Endothelial cell of hepatic sinusoid (primary cell): Measurements from ENCODE around the gene CACNA1F.

Source experiments
- in situ Hi-C: cut with HindIII; loops from 2 replicates; pipeline ENCODE4 v1.10.0; 2017; ENCODE audit warnings: low sequenced_read_pairs

CACNA1F gene

DNA sequence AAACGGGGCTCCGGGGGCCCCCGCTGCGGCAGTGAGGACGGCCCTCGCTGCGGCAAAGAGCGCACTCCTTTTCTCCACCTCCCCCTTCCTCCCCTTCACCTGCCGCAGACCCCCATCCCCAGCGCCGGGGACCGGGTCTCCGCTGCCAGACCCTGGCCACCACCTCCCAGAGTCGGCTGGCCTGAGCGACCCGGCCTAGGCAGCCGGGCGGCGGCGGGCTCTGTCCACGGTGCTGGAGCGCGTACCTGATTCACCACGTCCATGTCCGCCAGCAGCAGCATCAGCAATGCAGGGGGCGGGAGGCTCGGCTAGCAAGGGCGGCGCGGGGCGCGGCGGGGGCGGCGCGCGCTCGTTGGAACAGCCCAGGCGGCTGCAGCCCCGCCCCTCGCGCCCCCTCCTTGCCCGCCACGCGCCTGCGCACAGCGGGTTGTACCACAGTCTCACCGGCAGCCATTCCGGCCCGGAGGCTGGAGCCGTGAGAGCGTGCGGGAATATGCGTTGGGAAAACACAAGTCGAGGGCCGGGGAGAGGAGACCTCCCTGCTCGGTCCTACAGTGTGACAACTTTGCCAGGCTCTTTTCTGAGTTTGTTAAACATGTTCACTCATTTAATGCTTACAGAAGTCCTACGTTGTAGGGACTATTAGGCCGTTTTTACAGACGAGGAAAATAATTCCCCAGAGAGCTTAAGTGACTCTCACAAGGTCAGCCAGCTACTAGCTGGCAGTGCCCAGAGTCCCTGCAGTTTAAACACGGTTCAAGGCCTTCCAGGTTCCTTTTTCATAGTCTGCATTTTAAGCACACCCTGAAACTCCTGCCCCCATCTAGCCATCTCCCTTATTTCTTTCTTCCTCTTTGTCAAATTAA lies 33.0 kb downstream of the CACNA1F start, which contains the start of gene SYP:
SYP (minus strand) TSS at position 288 of the 866 bp plus-strand sequence; CDS start at position 281, 7 bp downstream.
- in situ Hi-C loops: no loop called here

DNA sequence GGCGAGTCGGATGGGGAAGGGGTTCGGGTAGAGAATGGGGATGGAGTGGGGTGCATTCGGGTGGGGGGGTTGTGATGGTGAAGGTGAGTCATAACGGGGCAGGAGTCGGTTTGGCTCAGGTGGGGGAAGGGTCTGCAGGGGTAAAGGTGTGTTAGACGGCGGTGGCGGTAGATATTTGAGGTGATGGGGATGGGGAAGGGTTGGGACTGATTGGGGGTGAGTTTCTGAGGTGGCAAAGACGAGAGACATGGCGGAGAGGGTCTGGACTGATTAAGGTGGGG lies 33.9 kb downstream of the CACNA1F start:
- in situ Hi-C loops: no loop called here

DNA sequence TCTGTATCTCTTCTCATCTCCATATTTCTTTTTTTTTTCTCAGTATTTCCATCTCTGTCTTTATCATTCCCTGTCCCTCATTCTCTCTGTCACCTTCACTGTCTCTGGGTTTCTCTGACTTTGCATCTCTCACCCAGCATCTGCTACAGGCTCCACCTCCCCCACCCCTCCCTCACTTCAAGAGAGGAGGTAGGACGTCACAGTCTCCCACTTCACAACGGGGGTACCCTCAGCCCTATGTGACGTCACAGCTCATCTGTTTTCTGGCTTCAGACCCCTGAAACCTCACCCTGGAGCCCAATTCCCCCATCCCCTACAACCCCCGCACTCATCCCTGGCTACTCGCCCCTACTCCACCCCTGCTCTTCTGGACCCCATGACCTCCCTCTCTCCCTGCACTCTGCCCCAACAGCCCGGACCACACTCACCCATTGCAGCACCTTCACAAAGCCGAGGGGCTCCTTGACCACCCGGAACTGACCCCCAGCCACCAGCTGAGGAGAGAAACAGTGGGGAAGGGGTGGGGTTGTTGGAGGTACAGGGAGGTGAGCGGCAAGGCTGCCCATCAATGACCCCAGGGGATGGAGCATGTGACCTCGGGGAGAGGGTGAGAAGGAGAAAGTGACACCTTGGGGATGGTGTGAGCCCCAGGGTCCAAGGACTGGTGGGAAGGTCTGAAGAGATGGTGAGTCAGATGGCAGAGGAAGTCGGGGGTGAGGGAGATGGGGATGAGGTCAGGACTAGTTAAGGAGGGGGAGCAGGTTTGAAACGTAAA lies 34.4 kb downstream of the CACNA1F start:
- in situ Hi-C loops: no loop called here

DNA sequence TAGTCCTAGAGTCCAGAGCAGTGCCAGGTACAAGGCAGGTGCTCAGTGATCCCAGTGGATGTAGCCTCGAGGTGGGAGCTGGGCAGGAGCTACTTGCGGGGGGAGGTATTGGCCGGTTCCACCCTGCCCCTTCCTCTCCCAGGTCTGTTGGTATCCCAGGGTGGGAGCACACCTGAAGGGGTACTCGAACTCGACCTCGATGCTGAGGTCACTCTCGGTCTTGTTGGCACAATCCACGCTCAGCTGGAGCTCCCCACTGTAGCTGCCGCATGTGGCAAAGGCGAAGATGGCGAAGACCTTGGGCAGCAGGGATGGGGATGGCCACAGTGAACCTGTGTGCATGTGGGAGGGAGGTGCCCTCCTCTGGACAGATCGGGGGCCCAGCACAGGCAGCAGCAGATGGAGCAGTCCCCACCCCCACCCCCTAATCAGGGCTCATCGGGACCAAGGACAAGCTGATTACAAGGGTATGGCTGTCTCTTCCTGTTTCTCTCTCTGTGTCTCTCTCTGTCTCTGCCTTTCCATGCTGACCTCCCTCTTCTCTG lies 35.5 kb downstream of the CACNA1F start:
- in situ Hi-C loops: no loop called here

- in situ Hi-C loops: no loop called here
Observed at GRCh38 chrX:49193542-49193964, 39.6 kb downstream of the CACNA1F start.

DNA sequence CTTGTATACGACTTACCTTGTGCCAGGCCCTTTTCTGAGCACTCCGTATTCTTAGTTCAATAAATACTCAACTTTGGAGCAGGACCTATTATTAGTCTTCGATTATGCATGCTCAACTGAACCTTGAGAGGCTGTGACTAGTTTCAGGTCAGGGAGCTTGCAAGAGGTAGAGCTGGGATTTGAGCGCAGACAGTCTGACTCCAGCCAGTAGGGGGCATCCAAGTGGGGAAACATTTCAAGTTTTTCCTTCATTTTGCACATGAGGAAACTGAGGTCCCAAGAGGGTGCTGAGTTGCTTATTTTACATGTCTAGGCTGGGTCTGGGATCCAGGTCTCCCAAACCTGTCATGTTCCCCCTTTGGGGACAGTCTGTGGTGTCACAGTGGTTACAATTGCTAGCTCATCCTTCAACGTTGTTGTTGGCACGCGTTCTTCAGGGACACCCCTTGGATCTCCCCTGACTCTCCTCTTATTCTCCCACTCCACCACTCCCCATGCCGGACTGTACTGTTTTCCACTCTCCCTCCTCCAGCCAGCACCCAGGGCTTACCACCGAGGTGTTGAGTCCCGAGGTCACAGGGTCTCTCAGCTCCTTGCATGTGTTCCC lies 40.3 kb downstream of the CACNA1F start:
- in situ Hi-C loops: no loop called here

DNA sequence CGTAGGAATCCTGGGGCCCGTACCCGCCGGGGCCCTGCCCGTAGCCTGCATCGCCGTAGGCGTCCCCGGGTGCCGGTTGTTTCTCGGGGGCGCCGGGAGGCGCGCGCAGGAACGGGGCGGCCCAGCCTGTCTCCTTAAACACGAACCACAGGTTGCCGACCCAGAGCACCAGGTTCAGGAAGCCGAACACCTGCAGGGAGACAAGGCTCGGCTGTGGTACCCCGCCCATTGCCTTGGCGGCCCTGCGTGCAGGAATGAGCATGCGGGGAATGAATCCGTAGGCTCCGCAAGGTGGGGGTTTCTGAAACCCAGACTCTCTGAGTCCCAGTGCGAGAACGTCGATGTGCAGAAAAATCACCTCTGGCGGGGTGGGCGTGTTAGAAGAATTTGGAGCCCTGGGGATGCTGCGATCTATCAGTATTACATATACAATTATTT lies 41.5 kb downstream of the CACNA1F start:
- in situ Hi-C loops: no loop called here

GRCh38 chrX:49190821-49191573 lies 42.1 kb downstream of the CACNA1F start:
- in situ Hi-C loops: no loop called here

- in situ Hi-C loops: no loop called here
Observed at GRCh38 chrX:49189606-49190005, 43.5 kb downstream of the CACNA1F start.

DNA sequence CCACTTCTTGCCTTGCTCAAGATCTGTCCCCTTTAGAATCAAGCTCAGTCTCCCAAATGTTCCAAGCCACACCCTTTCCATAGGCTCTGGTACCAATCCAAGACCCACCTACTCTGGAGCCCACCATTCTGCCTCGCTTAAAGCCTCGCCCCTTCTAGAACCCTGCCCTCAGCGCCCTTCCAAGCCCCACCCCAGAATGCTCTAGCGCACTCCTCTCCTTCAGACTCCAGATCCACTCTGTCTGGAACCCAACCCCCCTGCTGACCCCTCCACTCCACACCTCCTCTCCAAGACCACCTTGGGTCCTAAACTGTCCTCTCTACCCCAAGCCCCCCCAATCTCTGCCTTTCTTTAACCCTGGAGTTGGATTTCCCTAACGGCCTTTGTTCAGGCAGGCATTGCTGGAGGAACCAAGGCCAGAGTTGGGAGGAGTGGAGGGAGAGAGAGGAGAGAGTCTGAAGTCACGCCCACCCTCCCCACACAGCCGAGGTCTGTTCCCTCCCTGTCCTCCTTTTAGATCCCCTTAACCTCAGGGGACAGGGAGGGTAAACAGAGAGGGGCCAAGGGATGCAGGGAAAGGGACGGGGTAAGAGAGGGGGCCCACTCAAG lies 44.6 kb downstream of the CACNA1F start:
- in situ Hi-C loops: no loop called here

- in situ Hi-C loops: no loop called here
Observed at GRCh38 chrX:49187526-49187925, 45.6 kb downstream of the CACNA1F start.

- in situ Hi-C loops: no loop called here
Observed at GRCh38 chrX:49187028-49187394, 46.1 kb downstream of the CACNA1F start.

DNA sequence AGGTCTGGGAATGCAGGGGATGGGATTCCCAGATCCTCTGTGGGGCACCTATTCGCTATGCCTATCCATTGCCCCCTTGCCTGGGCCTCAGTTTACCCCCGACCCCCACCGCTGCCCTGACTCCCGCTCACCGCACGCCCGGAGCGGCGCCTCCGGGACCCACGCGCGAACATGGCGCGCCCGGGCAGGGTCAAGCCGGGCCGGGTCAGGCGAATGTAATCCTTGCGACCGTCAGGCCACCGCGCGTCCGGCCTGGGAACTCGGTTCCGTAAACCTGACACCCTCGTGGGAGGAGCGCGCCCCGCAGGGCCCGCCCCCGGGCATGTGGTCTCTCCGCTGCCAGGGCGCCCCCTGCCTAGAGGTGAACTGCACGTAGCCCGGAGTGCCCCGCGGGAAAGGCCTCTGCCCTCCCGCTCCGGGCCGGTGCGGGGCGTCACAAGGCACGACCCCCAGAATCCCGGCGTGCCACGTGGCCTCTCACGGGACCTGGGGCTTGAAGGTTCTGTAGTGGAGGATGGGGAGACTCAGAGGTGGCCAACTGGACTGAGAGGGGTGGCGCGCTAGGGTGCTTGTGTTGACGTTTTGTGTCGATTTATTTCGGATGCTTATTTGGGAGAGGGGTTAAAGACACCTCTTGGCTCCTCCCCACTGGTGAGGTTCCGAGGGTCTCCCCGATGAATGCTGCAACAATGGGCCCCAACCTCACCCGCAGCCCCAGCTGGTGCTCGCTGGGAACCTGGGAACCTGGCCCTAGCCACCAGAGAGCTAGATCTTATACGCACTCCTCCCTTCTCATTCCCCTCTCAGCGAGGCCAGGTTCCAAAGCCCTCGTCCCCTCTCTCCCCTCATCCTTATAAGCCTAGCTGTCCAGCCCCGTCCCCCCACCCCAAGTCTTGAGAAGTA lies 46.8 kb downstream of the CACNA1F start, which contains the start of gene PRICKLE3:
PRICKLE3 (minus strand) TSS at position 249 of the 903 bp plus-strand sequence; CDS start at position 173, 76 bp downstream.
- in situ Hi-C loops: no loop called here

GRCh38 chrX:49184294-49185281 lies 48.6 kb downstream of the CACNA1F start:
- in situ Hi-C loops: no loop called here

DNA sequence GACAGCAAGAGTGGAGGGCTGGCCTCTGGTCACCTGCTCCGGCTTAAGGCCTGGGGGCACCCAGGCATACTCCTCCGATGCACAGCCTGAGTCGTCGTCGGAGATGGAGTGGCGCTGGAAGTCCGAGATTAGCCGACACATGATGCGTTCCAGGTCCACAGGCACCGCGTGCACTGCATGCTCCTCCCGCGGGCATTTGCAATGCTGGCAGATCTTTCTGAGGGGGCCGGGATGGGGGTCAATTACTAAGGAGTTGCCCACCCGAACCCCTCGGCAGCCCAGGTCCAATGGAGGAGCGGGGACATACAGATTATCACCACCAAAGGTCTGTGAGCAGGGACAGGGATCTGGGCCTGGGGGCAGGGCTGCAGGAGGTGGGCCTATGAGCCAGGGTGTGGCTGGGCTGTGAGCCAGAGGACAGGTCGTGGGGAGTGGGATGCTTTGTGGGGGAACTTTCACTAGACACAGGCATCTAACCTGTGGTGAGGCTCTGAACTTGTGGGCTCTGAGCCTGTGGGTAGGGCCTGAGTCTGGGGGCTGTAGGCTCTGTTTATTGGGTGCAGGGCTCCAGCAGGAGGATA lies 49.3 kb downstream of the CACNA1F start:
- in situ Hi-C loops: no loop called here

- in situ Hi-C loops: no loop called here
Observed at GRCh38 chrX:49179358-49179757, 53.8 kb downstream of the CACNA1F start.

- in situ Hi-C loops: no loop called here
Observed at GRCh38 chrX:49178537-49178936, 54.6 kb downstream of the CACNA1F start.
